ENCODE data around the gene SLC29A2.
A peak's percentile ranks its signal among the peaks of the same experiment; 100 is the strongest.
"Not testable (repeated sequence)": the region's sequence is repeated elsewhere in the genome, so short reads cannot be mapped to it uniquely, and the experiment has no call there.

The SLC29A2 gene

GRCh38 chr11:66411323-66411722 lies 39.8 kb upstream of the SLC29A2 start:
- H3K27me3 ChIP-seq (ENCODE audit: control insufficient read depth, insufficient read depth, low read length), result no peaks in the 10 kb centered on the region; the same call in 1 of the 2 replicates
- peaks cover 25% of the 10 kb centered on the region for H3K4me1 ChIP-seq (ENCODE audit: control insufficient read depth, insufficient read depth, low read length)
- H3K27ac ChIP-seq (ENCODE audit: low read depth, low read length), result no peak overlapping the region
- H3K36me3 ChIP-seq (ENCODE audit: control insufficient read depth, insufficient read depth, low read length), result no peaks in the 10 kb centered on the region
- no peaks in the 10 kb centered on the region for H3K9me3 ChIP-seq (ENCODE audit: control insufficient read depth, insufficient read depth, low read length)
- H3K4me3 ChIP-seq (ENCODE audit: low read depth, low read length), result no peak overlapping the region
- no peak overlapping the region for H3K9ac ChIP-seq (ENCODE audit: low read depth, low read length)

DNA sequence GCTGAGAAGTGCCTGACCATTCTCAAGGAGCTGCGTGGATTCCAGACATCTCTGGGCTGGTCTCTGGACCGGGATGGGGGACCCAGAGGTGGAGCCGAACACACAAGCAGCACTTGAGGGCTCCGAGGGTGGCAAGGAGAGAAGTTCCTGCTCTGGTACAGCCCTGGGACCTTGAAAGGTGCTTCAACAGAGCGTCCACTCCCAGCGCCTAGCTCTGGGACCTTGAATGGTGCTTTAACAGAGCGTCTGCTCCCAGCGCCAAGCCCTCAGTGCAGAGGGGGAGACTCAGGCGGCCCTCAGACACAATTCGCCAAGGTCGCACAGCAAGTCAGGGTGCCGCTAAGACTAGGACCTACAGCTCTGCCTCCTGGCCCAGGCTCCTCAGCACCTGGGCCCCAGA lies 38.6 kb upstream of the SLC29A2 start:
- Histone ChIP-seq H3K36me3 (ENCODE audit: control insufficient read depth, insufficient read depth, low read length) (no peaks in the 10 kb centered on the region), H3K27me3 (ENCODE audit: control insufficient read depth, insufficient read depth, low read length) (peaks cover 4% of the 10 kb centered on the region; the same call in 1 of the 2 replicates), H3K9ac (ENCODE audit: low read depth, low read length) (no peak overlapping the region)

DNA sequence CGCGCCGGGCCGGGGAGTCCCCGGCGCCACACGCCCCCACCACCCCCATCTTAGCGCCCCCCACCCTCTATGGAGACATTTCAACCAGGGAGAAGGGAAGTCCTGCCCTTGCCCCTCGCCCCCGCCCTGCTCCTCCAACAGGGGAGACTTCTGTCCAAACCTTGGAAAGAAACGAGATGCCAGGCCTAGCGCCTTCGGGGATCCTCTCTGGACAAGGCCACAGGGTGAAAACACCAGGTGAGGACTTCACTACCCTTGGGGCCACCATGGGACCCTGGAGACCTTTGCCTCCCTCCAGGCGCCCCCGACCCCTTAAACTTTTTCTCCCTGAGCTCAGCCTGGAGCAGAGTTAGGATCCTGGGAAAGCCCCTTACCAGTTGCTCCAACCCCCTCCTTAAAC lies 37.7 kb upstream of the SLC29A2 start:
- Histone ChIP-seq H3K9ac (ENCODE audit: low read depth, low read length) (no peak overlapping the region; the same call in 1 of the 2 replicates), H3K4me1 (ENCODE audit: control insufficient read depth, insufficient read depth, low read length) (peaks cover 14% of the 10 kb centered on the region), H3K4me3 (ENCODE audit: low read depth, low read length) (peak overlapping the region; percentile 33; the same call in 1 of the 2 replicates), H3K27me3 (ENCODE audit: control insufficient read depth, insufficient read depth, low read length) (peaks cover 4% of the 10 kb centered on the region; the same call in 1 of the 2 replicates), H3K36me3 (ENCODE audit: control insufficient read depth, insufficient read depth, low read length) (no peaks in the 10 kb centered on the region), H3K9me3 (ENCODE audit: control insufficient read depth, insufficient read depth, low read length) (no peaks in the 10 kb centered on the region), H3K27ac (ENCODE audit: low read depth, low read length) (peak overlapping the region; percentile 65)

More for the DNA sequence above, 38.6 kb upstream of the SLC29A2 start:
- H3K4me1 ChIP-seq (ENCODE audit: control insufficient read depth, insufficient read depth, low read length), result peaks cover 24% of the 10 kb centered on the region
- H3K9me3 ChIP-seq (ENCODE audit: control insufficient read depth, insufficient read depth, low read length), result no peaks in the 10 kb centered on the region
- H3K27ac ChIP-seq (ENCODE audit: low read depth, low read length), result no peak overlapping the region
- no peak overlapping the region for H3K4me3 ChIP-seq (ENCODE audit: low read depth, low read length)

GRCh38 chr11:66408488-66409214 lies 37.1 kb upstream of the SLC29A2 start:
- H3K9ac ChIP-seq (ENCODE audit: low read depth, low read length), result no peak overlapping the region; the same call in 1 of the 2 replicates
- H3K27me3 ChIP-seq (ENCODE audit: control insufficient read depth, insufficient read depth, low read length), result peaks cover 4% of the 10 kb centered on the region; the same call in 1 of the 2 replicates
- H3K4me3 ChIP-seq (ENCODE audit: low read depth, low read length), result peak overlapping the region; percentile 66
- H3K9me3 ChIP-seq (ENCODE audit: control insufficient read depth, insufficient read depth, low read length), result no peaks in the 10 kb centered on the region
- H3K36me3 ChIP-seq (ENCODE audit: control insufficient read depth, insufficient read depth, low read length), result no peaks in the 10 kb centered on the region
- H3K27ac ChIP-seq (ENCODE audit: low read depth, low read length), result peak overlapping the region; percentile 65
- peaks cover 11% of the 10 kb centered on the region for H3K4me1 ChIP-seq (ENCODE audit: control insufficient read depth, insufficient read depth, low read length)

GRCh38 chr11:66407651-66408050 lies 36.1 kb upstream of the SLC29A2 start:
- peaks cover 6% of the 10 kb centered on the region; the same call in 1 of the 2 replicates for H3K4me1 ChIP-seq (ENCODE audit: control insufficient read depth, insufficient read depth, low read length)
- no peaks in the 10 kb centered on the region for H3K9me3 ChIP-seq (ENCODE audit: control insufficient read depth, insufficient read depth, low read length)
- H3K36me3 ChIP-seq (ENCODE audit: control insufficient read depth, insufficient read depth, low read length), result no peaks in the 10 kb centered on the region
- no peak overlapping the region for H3K9ac ChIP-seq (ENCODE audit: low read depth, low read length)
- H3K27ac ChIP-seq (ENCODE audit: low read depth, low read length), result no peak overlapping the region
- H3K27me3 ChIP-seq (ENCODE audit: control insufficient read depth, insufficient read depth, low read length), result peaks cover 4% of the 10 kb centered on the region; the same call in 1 of the 2 replicates
- no peak overlapping the region for H3K4me3 ChIP-seq (ENCODE audit: low read depth, low read length)

DNA sequence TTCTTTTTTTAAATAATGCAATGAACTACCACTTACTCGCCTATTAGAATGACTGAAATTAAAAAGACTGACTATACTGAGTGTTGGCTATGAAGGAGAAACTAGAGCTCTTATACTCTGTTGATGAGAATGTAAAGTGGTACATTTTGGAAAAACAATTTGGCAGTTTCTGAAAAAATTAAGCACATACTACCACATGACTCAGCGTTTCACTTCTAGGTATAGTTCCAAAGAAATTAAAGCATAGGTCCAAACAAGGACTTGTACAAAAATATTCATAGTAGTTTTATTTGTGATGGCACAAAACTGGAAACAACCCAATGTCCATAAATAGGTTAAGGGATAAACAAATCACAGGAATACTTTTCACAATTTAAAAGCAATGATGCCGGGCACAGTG lies 22.4 kb upstream of the SLC29A2 start:
- Histone ChIP-seq H3K4me3 (ENCODE audit: low read depth, low read length) (no peak overlapping the region), H3K9me3 (ENCODE audit: control insufficient read depth, insufficient read depth, low read length) (no peaks in the 10 kb centered on the region), H3K27me3 (ENCODE audit: control insufficient read depth, insufficient read depth, low read length) (no peaks in the 10 kb centered on the region), H3K4me1 (ENCODE audit: control insufficient read depth, insufficient read depth, low read length) (no peaks in the 10 kb centered on the region), H3K9ac (ENCODE audit: low read depth, low read length) (no peak overlapping the region), H3K27ac (ENCODE audit: low read depth, low read length) (no peak overlapping the region), H3K36me3 (ENCODE audit: control insufficient read depth, insufficient read depth, low read length) (no peaks in the 10 kb centered on the region)

- Histone ChIP-seq H3K27me3 (ENCODE audit: control insufficient read depth, insufficient read depth, low read length) (peaks cover 6% of the 10 kb centered on the region; the same call in 1 of the 2 replicates), H3K4me1 (ENCODE audit: control insufficient read depth, insufficient read depth, low read length) (no peaks in the 10 kb centered on the region), H3K4me3 (ENCODE audit: low read depth, low read length) (no peak overlapping the region), H3K9ac (ENCODE audit: low read depth, low read length) (no peak overlapping the region), H3K9me3 (ENCODE audit: control insufficient read depth, insufficient read depth, low read length) (no peaks in the 10 kb centered on the region), H3K27ac (ENCODE audit: low read depth, low read length) (no peak overlapping the region), H3K36me3 (ENCODE audit: control insufficient read depth, insufficient read depth, low read length) (no peaks in the 10 kb centered on the region)
Measured at GRCh38 chr11:66391322-66391721, 19.8 kb upstream of the SLC29A2 start.

DNA sequence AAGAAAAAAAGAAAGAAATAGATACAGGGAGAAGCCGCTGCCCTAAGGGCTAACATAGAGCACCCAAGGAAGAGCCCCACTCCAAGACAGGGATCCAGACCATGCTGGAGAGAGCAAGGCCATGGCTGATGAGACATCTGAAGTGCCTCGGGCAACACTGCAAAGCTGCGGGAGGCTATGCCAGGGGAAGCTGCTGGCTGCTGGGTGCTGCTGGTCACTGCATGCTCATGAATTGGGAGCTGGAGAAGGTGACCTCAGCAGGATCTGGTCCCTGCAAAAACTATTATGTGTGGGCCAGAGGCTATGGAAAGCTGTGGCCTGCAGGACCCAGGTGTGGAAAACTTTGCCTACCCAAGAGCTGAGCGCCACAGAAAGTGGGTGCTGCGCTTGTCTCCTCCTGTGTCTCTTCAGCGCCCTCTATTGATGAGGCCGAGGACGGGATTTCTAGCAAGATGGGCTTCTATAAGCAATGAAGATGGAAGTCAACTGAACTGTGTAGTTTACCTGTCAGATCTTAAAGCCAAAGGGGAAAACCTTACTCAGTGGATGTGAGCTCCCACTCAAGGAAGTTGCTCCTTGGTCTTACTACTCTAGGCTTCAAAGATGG lies 17.3 kb upstream of the SLC29A2 start:
- no peak overlapping the region for H3K27ac ChIP-seq (ENCODE audit: low read depth, low read length)

DNA sequence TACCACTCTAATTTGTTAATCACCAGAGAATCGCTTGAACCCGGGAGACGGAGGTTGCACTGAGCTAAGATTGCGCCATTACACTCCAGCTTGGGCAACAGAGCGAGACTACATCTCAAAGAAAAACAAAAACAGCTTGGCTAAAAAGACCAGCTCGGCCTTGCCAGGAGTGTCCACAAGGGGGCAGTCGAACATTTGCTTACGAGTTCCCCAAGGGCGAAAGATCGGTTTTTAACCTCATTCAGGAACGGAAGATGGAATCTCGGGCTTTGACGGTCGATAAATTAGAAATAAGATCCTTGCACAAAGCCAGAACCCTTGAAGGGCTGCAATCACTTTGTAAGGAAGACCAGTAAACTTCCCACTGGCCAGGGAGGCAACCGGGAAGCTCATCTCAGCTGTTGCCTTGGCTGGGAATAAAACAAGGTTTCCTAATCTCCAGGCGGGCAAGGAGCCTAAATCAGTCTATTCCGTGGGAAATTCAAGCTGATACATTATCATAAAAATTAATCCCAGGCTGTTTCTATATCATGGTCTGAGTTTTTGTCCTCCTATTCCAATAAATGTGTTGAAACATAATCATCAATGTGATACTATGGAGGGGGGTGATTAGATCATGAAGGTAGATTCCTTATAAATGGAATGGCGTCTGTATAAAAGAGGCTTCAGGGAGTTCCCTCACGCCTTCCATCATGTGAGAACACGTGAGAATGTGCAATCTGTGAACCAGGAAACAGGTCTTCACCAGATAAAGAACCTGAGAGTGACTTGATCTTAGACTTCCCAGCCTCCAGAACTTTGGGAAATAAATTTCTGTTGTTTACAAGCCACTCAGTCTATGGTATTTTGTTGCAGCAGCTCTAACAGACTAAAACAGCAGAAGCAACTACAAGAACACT lies 14.9 kb upstream of the SLC29A2 start:
- Histone ChIP-seq H3K4me3 (ENCODE audit: low read depth, low read length) (0 out of 2 replicates have a peak overlapping the region, but pooled peaks have one; percentile 31), H3K27ac (ENCODE audit: low read depth, low read length) (no peak overlapping the region)

More for the DNA sequence above, 17.3 kb upstream of the SLC29A2 start:
- Histone ChIP-seq H3K4me1 (ENCODE audit: control insufficient read depth, insufficient read depth, low read length) (no peaks in the 10 kb centered on the region), H3K27me3 (ENCODE audit: control insufficient read depth, insufficient read depth, low read length) (peaks cover 6% of the 10 kb centered on the region; the same call in 1 of the 2 replicates), H3K9me3 (ENCODE audit: control insufficient read depth, insufficient read depth, low read length) (no peaks in the 10 kb centered on the region), H3K9ac (ENCODE audit: low read depth, low read length) (no peak overlapping the region), H3K4me3 (ENCODE audit: low read depth, low read length) (no peak overlapping the region), H3K36me3 (ENCODE audit: control insufficient read depth, insufficient read depth, low read length) (no peaks in the 10 kb centered on the region)

GRCh38 chr11:66384316-66384715 lies 12.8 kb upstream of the SLC29A2 start:
- H3K27ac ChIP-seq (ENCODE audit: low read depth, low read length); H3K4me3 ChIP-seq (ENCODE audit: low read depth, low read length): not testable (repeated sequence)

More for the DNA sequence above, 14.9 kb upstream of the SLC29A2 start:
- Histone ChIP-seq H3K4me1 (ENCODE audit: control insufficient read depth, insufficient read depth, low read length) (no peaks in the 10 kb centered on the region), H3K9ac (ENCODE audit: low read depth, low read length) (no peak overlapping the region), H3K27me3 (ENCODE audit: control insufficient read depth, insufficient read depth, low read length) (peaks cover 6% of the 10 kb centered on the region; the same call in 1 of the 2 replicates), H3K36me3 (ENCODE audit: control insufficient read depth, insufficient read depth, low read length) (no peaks in the 10 kb centered on the region), H3K9me3 (ENCODE audit: control insufficient read depth, insufficient read depth, low read length) (no peaks in the 10 kb centered on the region)

More at GRCh38 chr11:66384316-66384715, 12.8 kb upstream of the SLC29A2 start:
- H3K4me1 ChIP-seq (ENCODE audit: control insufficient read depth, insufficient read depth, low read length); H3K36me3 ChIP-seq (ENCODE audit: control insufficient read depth, insufficient read depth, low read length); H3K9ac ChIP-seq (ENCODE audit: low read depth, low read length); H3K27me3 ChIP-seq (ENCODE audit: control insufficient read depth, insufficient read depth, low read length); H3K9me3 ChIP-seq (ENCODE audit: control insufficient read depth, insufficient read depth, low read length): not testable (repeated sequence)

All from HUES48 (cell line).